Thymus (tissue), 11 donors: ENCODE measurements around the gene ACRBP. TPM values are rescaled to one million over a fixed set of nuclear protein-coding genes. Genes with fewer than 3 reads are reported as not detected.

Experiments
- DNase-seq, 9 donors: peaks; one replicate each; pipeline ENCODE4 v3.0.0-alpha.2; 2013; ENCODE audit warnings: low spot score in 9 of 9, low read depth in 6 of 9, missing footprints in 1 of 9
- H3K27ac ChIP-seq, 2 donors: one replicate each; pipeline ENCODE4 v1.5.1; 2013; ENCODE audit warnings: control low read depth in 1 of 2, low read depth in 1 of 2, low read length in 1 of 2, mild to moderate bottlenecking in 1 of 2, moderate library complexity in 1 of 2
- H3K27me3 ChIP-seq, 2 donors: one replicate each; pipeline ENCODE4 v1.5.1; 2013; ENCODE audit warnings: low read length in 1 of 2; ENCODE audit not compliant: control insufficient read depth in 2 of 2, insufficient read depth in 1 of 2
- H3K36me3 ChIP-seq, 2 donors: one replicate each; pipeline ENCODE4 v1.5.1; 2013; ENCODE audit warnings: low read length in 1 of 2, mild to moderate bottlenecking in 1 of 2, moderate library complexity in 1 of 2; ENCODE audit not compliant: control insufficient read depth in 2 of 2, insufficient read depth in 2 of 2
- H3K4me1 ChIP-seq, 2 donors: one replicate each; pipeline ENCODE4 v1.5.1; 2013; ENCODE audit warnings: low read length in 2 of 2; ENCODE audit not compliant: control insufficient read depth in 2 of 2, insufficient read depth in 2 of 2
- H3K4me3 ChIP-seq, 2 donors: one replicate each; pipeline ENCODE4 v1.5.1; 2013; ENCODE audit warnings: low read length in 2 of 2, control low read depth in 1 of 2, mild to moderate bottlenecking in 1 of 2
- H3K9me3 ChIP-seq, 2 donors: one replicate each; pipeline ENCODE4 v1.5.1; 2013; ENCODE audit warnings: low read length in 1 of 2, mild to moderate bottlenecking in 1 of 2; ENCODE audit not compliant: control insufficient read depth in 2 of 2, insufficient read depth in 1 of 2
- WGBS: extraction: QIAGEN DNeasy Blood & Tissue Kit; methylation state at CpG from one replicate; pipeline ENCODE4 v1.1.7; 2013; 5-methylcytosine and 5-hydroxymethylcytosine counted together
- polyA plus RNA-seq: library from polyadenylated mRNA; stranded (reverse); fragments of 200-250 nt; gene quantifications from one replicate; pipeline ENCODE4 v1.2.3, GENCODE V29; 2013
- total RNA-seq: library from RNA; stranded (reverse); fragments of 120-200 nt; gene quantifications from one replicate; pipeline ENCODE4 v1.2.4, GENCODE V29; 2013
- donor health status: healthy.

The ACRBP gene
- total and polyA plus RNA-seq, 2 donors, result 2.0 to 10.5 TPM

DNA sequence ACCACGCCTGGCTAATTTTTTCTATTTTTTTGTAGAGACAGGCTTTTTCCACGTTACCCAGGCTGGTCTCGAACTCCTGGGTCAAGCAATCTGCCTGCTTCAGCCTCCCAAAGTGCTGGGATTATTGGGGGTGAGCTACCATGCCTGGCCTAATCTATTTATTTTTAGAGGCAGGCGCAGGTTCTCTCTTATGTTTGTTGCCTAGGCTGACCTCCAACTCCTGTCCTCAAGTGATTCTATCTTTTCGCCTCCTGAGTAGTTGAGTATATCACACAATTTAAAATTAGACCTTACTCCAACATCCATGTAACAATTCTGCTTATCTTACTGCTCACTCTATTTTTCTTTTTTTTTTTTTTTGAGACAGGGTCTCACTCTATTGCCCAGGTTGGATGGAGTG, 6.8 kb upstream of the ACRBP start:
- Histone ChIP-seq H3K9me3 (no peaks in the 10 kb centered on the region), H3K36me3 (peaks cover 57 to 79% of the 10 kb centered on the region in 2 donors), H3K27me3 (no peaks in the 10 kb centered on the region), H3K4me3 (no peak overlapping the region), H3K4me1 (no peaks in the 10 kb centered on the region), H3K27ac (no peak overlapping the region)
- no peak for DNase-seq
- WGBS, result 98% methylated on average over 5 of the region's 5 CpGs

DNA sequence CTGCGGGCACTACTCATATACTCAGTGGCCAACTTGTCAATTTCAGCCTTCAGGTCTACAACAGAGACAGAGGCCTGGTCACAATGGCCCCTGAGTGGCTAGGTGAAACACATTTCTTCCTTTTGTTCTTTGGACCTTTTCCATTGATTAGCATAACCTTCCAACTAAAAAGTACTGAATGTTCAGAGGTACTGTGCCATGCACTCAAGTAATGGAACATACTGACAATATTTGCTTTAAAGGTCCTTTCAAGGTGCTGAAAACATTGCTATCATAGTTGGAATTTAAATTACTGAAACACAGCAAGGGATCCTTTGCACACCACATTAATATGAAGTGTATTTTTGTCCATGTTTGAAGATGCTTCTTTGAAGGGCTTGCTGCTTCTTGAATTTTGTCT, 6.1 kb upstream of the ACRBP start:
- H3K4me3 ChIP-seq, result no peak overlapping the region
- no peak overlapping the region for H3K27ac ChIP-seq
- H3K4me1 ChIP-seq, result no peaks in the 10 kb centered on the region
- H3K9me3 ChIP-seq, result no peaks in the 10 kb centered on the region
- DNase-seq, result no peak
- 100% methylated on average over 1 of the region's 1 CpG for WGBS
- H3K36me3 ChIP-seq, result peaks cover 61 to 77% of the 10 kb centered on the region in 2 donors
- no peaks in the 10 kb centered on the region for H3K27me3 ChIP-seq

DNA sequence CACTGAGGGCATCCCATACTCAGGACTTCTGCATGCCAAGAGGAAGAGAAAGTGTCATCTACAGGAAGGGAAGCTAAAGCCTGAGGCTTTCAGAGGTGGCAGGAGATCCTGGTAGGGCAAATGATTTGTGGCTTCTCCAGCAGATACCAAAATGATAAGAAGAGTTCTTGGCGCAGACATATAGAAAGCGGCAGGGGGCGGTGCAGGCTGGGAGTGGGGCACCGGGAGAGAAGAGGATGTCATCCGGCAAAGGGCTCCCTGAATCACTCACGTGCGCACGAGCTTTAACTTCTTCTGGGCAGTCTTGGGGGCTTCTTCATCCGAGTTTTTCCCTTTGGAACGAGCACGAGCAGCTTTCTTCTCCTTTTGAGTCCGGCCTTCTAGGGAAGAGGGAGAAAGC, 5.2 kb upstream of the ACRBP start:
- no peak for DNase-seq
- no peaks in the 10 kb centered on the region for H3K4me1 ChIP-seq
- no peaks in the 10 kb centered on the region for H3K9me3 ChIP-seq
- WGBS, result 98% methylated on average over 12 of the region's 12 CpGs
- H3K4me3 ChIP-seq, result no peak overlapping the region
- H3K27ac ChIP-seq, result no peak overlapping the region
- H3K27me3 ChIP-seq, result no peaks in the 10 kb centered on the region
- peaks cover 61 to 79% of the 10 kb centered on the region in 2 donors for H3K36me3 ChIP-seq

DNA sequence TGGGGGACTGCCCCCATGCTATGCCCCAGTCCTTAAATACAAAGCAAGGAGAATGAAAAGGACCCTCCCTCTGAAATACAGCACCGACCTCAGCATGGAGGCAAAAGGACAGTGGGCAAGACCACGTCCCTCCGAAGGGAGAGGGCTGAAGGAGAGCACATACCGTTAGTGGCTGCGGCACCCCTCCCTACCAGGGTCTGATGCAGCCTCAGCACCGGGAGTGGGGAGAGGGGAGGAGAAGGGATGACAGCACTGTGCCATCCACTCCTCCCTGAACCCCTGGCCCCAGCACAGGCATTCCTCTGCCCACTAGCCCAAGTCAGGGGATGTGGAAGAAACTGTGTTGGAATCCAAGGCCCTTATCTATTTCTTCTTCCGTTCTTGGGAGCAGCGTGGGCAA, 3.6 kb upstream of the ACRBP start:
- DNase-seq, result no peak

DNA sequence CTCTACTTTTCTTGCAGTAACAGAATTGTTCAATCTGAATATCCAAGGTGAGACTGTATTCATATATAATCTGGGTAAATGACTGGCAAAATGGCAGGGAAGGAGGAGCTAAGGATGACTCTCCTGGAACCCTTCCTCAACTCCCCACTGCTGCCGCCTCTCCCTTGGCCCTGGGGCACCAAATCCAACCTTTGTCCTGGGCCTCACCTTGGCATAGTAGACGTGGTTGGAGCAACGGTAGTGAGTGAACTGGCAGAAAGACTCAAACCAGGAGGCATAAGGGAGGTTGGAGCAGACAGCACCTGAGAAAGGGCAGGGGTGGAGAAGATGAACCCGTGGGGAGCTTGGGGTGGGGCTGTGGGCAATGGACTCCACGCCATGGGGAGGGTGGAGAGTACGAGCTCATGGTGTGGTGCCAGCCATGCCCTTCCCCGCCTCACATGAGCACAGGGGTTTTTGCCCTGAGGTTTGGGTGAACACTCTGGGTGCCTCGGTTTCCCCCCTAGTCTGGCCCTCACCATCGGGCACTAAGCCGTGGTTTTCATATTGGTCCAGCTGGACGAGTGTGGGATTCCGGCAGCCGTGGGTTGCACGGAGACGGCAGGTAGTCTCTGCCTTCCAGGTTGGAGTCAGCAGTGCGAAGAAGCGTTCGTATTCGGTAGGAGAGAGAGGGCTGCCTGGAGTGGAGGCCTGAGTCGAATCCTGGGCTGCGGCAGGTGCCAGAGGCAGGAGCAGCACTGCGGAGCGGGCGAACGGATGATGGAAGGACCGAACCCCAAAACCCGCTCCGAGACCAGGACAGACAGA, 753 bp downstream of the ACRBP start:
- Histone ChIP-seq H3K36me3 (peaks cover 26 to 27% of the 10 kb centered on the region in 2 donors), H3K27me3 (peaks cover 0 to 3% of the 10 kb centered on the region in 2 donors), H3K27ac (no peak overlapping the region), H3K4me3 (peak overlapping the region; percentile 37 to 42), H3K9me3 (peaks cover 0 to 14% of the 10 kb centered on the region in 2 donors), H3K4me1 (peaks cover 2 to 28% of the 10 kb centered on the region in 2 donors)
- 70% methylated on average over 28 of the region's 28 CpGs for WGBS
- no peak for DNase-seq

More for the DNA sequence above, 3.6 kb upstream of the ACRBP start:
- H3K4me1 ChIP-seq, result peaks cover 0 to 6% of the 10 kb centered on the region in 2 donors
- H3K27ac ChIP-seq, result no peak overlapping the region
- peaks cover 52 to 65% of the 10 kb centered on the region in 2 donors for H3K36me3 ChIP-seq
- WGBS, result 97% methylated on average over 8 of the region's 8 CpGs
- peaks cover 0 to 5% of the 10 kb centered on the region in 2 donors for H3K9me3 ChIP-seq
- H3K4me3 ChIP-seq, result no peak overlapping the region
- peaks cover 0 to 3% of the 10 kb centered on the region in 2 donors for H3K27me3 ChIP-seq

DNA sequence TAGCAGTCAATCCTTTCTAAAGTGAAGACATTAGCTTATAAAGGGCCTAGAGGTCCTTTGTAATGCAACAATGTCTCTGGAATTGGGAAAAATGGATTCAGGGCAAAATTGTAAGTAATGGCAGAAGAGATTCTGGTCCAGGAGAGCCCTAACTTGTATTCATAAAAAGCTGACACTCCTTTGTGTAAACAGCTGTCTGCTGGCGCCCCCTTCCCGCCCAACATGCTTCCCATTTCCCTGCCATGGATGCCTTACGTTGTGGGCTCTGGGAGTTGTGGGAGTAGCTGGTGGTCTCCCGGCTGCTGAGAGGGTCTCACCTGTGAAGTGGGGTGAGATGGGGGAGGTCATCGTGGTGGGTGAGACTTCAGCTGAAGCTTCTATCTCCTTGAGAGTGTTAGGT, 2.3 kb downstream of the ACRBP start:
- peaks cover 11 to 12% of the 10 kb centered on the region in 2 donors for H3K36me3 ChIP-seq

DNA sequence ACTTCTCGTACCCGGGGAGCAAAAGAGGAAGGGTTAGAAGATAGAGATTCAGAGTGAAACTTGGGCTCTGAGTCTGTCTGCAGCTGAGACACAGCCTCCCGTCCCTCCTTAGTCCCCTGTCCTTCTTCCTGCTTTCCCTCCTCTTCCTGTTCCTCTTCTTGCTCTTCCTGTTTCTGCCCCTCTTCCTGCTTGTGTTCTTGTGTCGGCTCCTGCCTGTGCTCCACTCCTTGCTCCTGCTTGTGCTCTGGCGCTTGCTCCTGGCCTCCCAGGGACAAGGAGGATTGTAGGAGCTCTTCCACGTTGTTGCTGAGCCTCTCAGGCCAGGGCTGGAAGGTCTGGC, 3.0 kb downstream of the ACRBP start:
- 56% methylated on average over 6 of the region's 6 CpGs for WGBS
- Histone ChIP-seq H3K9me3 (peaks cover 0 to 14% of the 10 kb centered on the region in 2 donors), H3K4me3 (no peak overlapping the region), H3K27ac (peak overlapping the region; percentile 58 to 61), H3K27me3 (peaks cover 0 to 3% of the 10 kb centered on the region in 2 donors), H3K4me1 (peaks cover 2 to 40% of the 10 kb centered on the region in 2 donors), H3K36me3 (peaks cover 11 to 12% of the 10 kb centered on the region in 2 donors)
- DNase-seq, result no peak

More for the DNA sequence above, 2.3 kb downstream of the ACRBP start:
- peaks cover 2 to 33% of the 10 kb centered on the region in 2 donors for H3K4me1 ChIP-seq
- no peak overlapping the region for H3K4me3 ChIP-seq
- DNase-seq, result no peak
- H3K27ac ChIP-seq, result peak overlapping the region in 1 of 2 donors; percentile 61
- peaks cover 0 to 14% of the 10 kb centered on the region in 2 donors for H3K9me3 ChIP-seq
- peaks cover 0 to 3% of the 10 kb centered on the region in 2 donors for H3K27me3 ChIP-seq
- WGBS, result 86% methylated on average over 5 of the region's 5 CpGs

DNA sequence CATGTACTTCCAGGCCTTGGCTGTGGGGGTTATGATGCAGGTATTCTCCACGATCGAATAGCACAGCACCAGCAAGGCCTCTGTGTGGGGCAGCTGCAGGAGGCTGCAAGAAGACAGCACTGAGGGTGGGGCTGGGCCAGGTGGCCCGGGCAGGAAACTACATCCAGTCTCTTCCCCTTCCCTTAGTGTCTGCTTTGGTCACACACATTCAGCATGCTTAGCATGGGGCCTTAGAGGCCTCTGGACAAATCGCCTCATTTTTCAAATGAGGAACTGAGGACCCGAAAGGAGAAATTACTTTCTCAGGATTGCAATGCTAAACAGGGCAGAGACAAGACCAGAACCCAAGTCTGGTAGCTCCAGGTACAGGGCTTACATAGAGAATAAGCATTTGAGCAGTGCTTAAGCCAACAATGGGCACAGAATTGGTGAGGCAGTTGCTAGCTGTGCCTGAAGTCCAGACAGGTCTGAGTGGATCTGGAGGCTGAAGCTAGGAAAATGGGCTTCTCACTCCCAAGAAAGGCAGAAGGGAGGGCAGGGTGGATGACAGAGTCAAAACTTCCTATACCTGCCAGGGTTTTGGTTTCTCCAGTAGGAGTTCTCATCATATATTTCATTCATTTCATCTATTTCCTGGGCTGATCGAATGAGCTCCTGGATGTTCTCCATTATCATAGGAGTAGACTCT, 3.5 kb downstream of the ACRBP start:
- Histone ChIP-seq H3K4me3 (no peak overlapping the region), H3K27me3 (peaks cover 0 to 3% of the 10 kb centered on the region in 2 donors), H3K4me1 (peaks cover 2 to 45% of the 10 kb centered on the region in 2 donors), H3K9me3 (peaks cover 0 to 14% of the 10 kb centered on the region in 2 donors), H3K36me3 (peaks cover 9 to 12% of the 10 kb centered on the region in 2 donors), H3K27ac (peak overlapping the region in 1 of 2 donors; percentile 48)
- 78% methylated on average over 6 of the region's 6 CpGs for WGBS
- DNase-seq, result peak in 1 of 9 donors; percentile 47

DNA sequence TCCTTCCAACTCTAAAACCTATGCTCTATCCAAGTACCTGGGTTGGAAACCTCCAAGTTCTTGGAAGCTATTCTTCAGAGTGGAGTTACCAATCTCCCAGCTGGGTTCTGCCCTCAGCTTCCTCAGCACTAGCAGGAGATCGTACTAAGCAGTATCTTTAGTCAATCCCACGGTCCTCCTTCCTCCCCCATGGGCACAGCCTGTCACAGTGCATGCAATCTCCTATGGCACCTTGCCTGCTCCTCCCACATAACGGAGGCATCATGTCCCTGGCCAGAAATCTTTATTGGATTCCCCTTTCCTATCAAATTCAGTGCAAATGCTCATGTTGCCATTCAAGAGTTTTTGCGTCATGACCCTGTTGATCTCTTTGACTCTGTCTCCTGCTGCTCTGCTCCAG, 6.1 kb downstream of the ACRBP start:
- peaks cover 2 to 65% of the 10 kb centered on the region in 2 donors for H3K4me1 ChIP-seq
- WGBS, result 92% methylated on average over 4 of the region's 4 CpGs
- H3K27ac ChIP-seq, result no peak overlapping the region
- H3K27me3 ChIP-seq, result no peaks in the 10 kb centered on the region
- no peak for DNase-seq
- H3K4me3 ChIP-seq, result no peak overlapping the region
- no peaks in the 10 kb centered on the region for H3K36me3 ChIP-seq
- peaks cover 0 to 10% of the 10 kb centered on the region in 2 donors for H3K9me3 ChIP-seq
